ENCODE results near the gene PAF1.

PAF1 gene

GRCh38 chr19:39405261-39405957 lies 14.5 kb upstream of the PAF1 start:
- no peak for DNase-seq (ENCODE audit: low spot score)

- DNase-seq (ENCODE audit: low spot score): no peak
Observed at GRCh38 chr19:39403331-39404312, 12.7 kb upstream of the PAF1 start.

- DNase-seq (ENCODE audit: low spot score): peak; percentile 74
Observed at GRCh38 chr19:39402346-39403300, 11.7 kb upstream of the PAF1 start.

GRCh38 chr19:39401549-39402345 lies 10.8 kb upstream of the PAF1 start:
- no peak for DNase-seq (ENCODE audit: low spot score)

GRCh38 chr19:39401070-39401548 lies 10.2 kb upstream of the PAF1 start:
- no peak for DNase-seq (ENCODE audit: low spot score)

GRCh38 chr19:39400061-39400460 lies 9.2 kb upstream of the PAF1 start:
- DNase-seq (ENCODE audit: low spot score): no peak

- DNase-seq (ENCODE audit: low spot score): no peak
Observed at GRCh38 chr19:39399668-39400050, 8.8 kb upstream of the PAF1 start.

GRCh38 chr19:39398297-39398864 lies 7.5 kb upstream of the PAF1 start:
- DNase-seq (ENCODE audit: low spot score): no peak

- peak; percentile 97 for DNase-seq (ENCODE audit: low spot score)
Observed at GRCh38 chr19:39397360-39398296, 6.7 kb upstream of the PAF1 start.

GRCh38 chr19:39390451-39390750 lies 505 bp downstream of the PAF1 start:
- no peak for DNase-seq (ENCODE audit: low spot score)

GRCh38 chr19:39389631-39390414 lies 1.1 kb downstream of the PAF1 start:
- no peak for DNase-seq (ENCODE audit: low spot score)

- DNase-seq (ENCODE audit: low spot score): no peak
Observed at GRCh38 chr19:39388657-39389056, 2.2 kb downstream of the PAF1 start.

- no peak for DNase-seq (ENCODE audit: low spot score)
Observed at GRCh38 chr19:39386557-39386956, 4.3 kb downstream of the PAF1 start.

GRCh38 chr19:39385629-39386411 lies 5.1 kb downstream of the PAF1 start:
- no peak for DNase-seq (ENCODE audit: low spot score)

- no peak for DNase-seq (ENCODE audit: low spot score)
Observed at GRCh38 chr19:39384839-39385568, 5.9 kb downstream of the PAF1 start.

GRCh38 chr19:39382991-39383828 lies 7.7 kb downstream of the PAF1 start:
- no peak for DNase-seq (ENCODE audit: low spot score)

Data from HuH-7 (cell line).